GM21717 (cell line): Measurements from ENCODE around the gene A2M.

ENCODE experiments used
- ATAC-seq: cut with Tn5 transposase; IDR thresholded peaks from one replicate; pipeline ENCODE4 v1.9.1; 2021; ENCODE audit warnings: mild to moderate bottlenecking, moderate library complexity; ENCODE audit not compliant: unreplicated experiment

A2M gene

GRCh38 chr12:9040484-9041186 lies 75.1 kb downstream of the A2M start:
- no peak for ATAC-seq

- no peak for ATAC-seq
Observed at GRCh38 chr12:9039397-9039977, 76.2 kb downstream of the A2M start.

GRCh38 chr12:9037431-9037830 lies 78.3 kb downstream of the A2M start:
- no peak for ATAC-seq

GRCh38 chr12:9036227-9036626 lies 79.5 kb downstream of the A2M start:
- ATAC-seq: no peak

GRCh38 chr12:9034095-9034494 lies 81.6 kb downstream of the A2M start:
- no peak for ATAC-seq

- ATAC-seq: no peak
Observed at GRCh38 chr12:9033265-9033887, 82.3 kb downstream of the A2M start.

GRCh38 chr12:9032202-9032964 lies 83.3 kb downstream of the A2M start:
- ATAC-seq: no peak

- ATAC-seq: no peak
Observed at GRCh38 chr12:9030776-9031175, 84.9 kb downstream of the A2M start.

GRCh38 chr12:9027161-9028059 lies 88.3 kb downstream of the A2M start:
- no peak for ATAC-seq

- ATAC-seq: no peak
Observed at GRCh38 chr12:9024512-9024911, 91.2 kb downstream of the A2M start.

- no peak for ATAC-seq
Observed at GRCh38 chr12:9022592-9022991, 93.1 kb downstream of the A2M start.
